CD4-positive, alpha-beta T cell treated with Interleukin-2 at 100 ng/mL for 4 hours (primary cell): ENCODE results near the gene PDK2.
A peak's percentile ranks its signal among the peaks of the same experiment; 100 is the strongest.

ENCODE experiments used
- DNase-seq: peaks from one replicate; pipeline ENCODE4 v3.0.0-alpha.2; 2020; ENCODE audit warnings: low spot score

PDK2 gene

DNA sequence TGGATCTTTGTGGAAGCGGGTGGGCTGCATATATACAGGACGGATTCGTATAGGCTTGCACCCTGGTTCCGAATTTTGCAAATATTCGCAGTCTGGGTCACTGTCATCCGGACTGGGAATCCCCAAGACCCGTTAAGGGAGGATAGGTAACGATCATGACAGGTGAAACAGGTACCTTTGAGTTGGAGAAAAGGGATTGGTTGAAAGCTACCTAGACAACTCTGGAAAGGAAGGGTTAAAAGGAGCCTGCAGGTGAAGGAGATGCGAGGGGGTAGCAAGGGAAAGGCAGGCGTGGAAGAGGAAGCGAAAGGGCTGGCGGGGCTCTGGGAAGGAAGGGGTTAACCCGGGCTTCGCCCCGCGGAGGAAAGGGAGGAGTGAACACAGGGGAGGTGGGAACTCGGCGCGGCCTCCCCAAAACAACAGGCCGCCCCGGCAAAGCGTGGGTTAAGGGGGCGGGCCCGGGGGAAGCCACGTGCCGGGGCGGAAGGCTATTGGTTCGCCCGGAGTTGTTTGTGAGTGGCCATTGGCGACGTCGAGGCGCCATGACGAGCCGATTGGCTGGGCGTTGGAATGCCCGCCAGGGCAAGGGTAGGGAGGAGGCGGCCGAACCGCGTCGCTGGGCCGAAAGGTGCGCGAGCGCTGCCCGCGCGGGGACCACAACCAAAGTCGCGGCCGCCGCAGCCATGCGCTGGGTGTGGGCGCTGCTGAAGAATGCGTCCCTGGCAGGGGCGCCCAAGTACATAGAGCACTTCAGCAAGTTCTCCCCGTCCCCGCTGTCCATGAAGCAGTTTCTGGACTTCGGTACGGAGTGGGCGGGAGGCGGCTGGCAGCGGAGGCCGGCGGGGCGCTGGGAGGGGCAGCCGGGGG lies at the start of gene PDK2:
TSS of gene PDK2 (plus strand) at position 599 of the 867 bp plus-strand sequence. CDS start at position 684, 85 bp downstream.
- peak; percentile 97 for DNase-seq

GRCh38 chr17:50046179-50046578 lies 49.0 kb upstream of the PDK2 start:
- no peak for DNase-seq

DNA sequence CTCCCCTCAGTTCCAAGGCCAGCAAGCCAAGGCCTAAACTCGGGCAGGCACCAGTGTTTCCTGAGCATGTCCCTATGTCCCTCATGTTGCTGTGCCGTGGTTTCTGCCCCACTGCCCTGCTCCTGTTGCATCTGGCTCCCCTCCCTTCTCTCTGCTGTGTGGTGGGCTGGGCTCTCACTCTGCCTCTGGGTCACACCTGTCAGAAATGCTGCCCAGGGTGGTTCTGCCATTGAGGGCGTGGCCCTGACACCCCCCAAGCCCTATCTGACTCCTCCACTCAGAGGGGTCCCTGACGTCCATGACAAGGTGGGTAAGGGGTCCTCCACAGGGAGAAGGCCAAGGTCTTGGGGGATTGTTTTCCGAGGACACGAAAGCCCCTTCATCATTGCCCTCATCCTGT lies 48.5 kb upstream of the PDK2 start:
- no peak for DNase-seq

GRCh38 chr17:50047083-50047482 lies 48.1 kb upstream of the PDK2 start:
- no peak for DNase-seq

GRCh38 chr17:50047488-50048126 lies 47.5 kb upstream of the PDK2 start:
- DNase-seq, result no peak

- DNase-seq, result no peak
Measured at GRCh38 chr17:50048146-50048720, 46.9 kb upstream of the PDK2 start.

- no peak for DNase-seq
Measured at GRCh38 chr17:50048988-50049387, 46.2 kb upstream of the PDK2 start.

GRCh38 chr17:50049636-50050035 lies 45.5 kb upstream of the PDK2 start:
- DNase-seq, result no peak

DNA sequence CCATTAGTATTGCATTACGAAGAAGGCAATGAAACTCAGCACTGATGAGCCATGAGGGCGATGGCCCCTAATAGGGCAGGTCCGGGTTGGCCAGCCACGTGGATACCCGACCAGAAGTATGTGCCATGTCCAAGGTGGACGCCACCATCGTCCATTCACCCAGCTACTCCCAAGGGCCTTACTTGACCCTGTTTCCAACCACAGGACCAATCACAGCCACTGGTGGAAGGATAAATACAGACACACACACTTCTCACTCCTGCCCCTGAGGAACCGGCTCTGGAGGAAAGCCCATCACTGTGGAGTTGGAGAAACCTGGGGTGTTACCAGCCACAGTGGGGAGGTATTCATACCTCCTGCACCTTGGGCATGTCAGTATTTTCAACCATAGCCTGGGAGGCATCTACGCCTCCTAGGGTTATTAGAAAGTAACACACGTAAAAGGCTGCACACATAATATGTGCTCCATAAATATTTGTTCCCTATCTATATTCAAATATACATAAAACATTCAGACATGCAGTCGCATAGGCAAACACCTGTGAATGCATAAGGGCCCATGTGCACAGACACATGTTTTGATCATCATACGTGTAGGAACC lies 44.6 kb upstream of the PDK2 start:
- no peak for DNase-seq

- peak; percentile 54 for DNase-seq
Measured at GRCh38 chr17:50051082-50051576, 44.0 kb upstream of the PDK2 start.

- no peak for DNase-seq
Measured at GRCh38 chr17:50051606-50052005, 43.5 kb upstream of the PDK2 start.

DNA sequence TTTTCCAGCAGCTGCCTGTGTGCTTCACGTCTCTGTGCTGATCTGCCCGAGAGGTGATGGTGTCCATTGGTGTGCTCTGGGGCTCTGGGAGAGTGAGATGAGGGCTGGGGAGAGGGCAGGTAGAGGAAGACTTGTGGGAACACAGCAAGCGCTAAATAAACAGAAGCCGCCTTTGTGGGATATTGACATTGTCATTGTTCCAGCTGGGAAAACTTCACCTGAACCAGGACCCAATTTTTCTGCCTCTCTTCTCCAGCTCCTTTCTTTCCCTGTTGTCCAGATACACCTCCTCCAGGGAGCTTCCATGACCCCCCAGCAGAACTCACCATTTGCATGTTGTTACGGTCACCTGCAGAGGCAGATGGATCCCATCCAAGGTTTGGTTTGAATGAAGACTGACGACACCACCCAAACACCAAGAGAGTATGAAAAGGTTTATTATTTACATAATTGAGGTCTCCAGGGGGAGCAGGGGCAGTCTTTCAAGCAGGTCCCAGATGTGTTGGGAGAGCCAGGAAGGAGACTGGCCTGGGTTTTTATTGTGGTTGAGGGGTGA lies 42.8 kb upstream of the PDK2 start:
- DNase-seq, result no peak

GRCh38 chr17:50052822-50053653 lies 42.1 kb upstream of the PDK2 start:
- no peak for DNase-seq

- DNase-seq, result no peak
Measured at GRCh38 chr17:50053654-50053960, 41.5 kb upstream of the PDK2 start.

GRCh38 chr17:50055055-50055425 lies 40.1 kb upstream of the PDK2 start:
- DNase-seq, result peak; percentile 18

GRCh38 chr17:50055426-50056216 lies 39.5 kb upstream of the PDK2 start, which contains the start of gene ITGA3:
Gene ITGA3 (plus strand): TSS chr17:50056110. CDS start chr17:50056440, 330 bp downstream.
- DNase-seq, result peak; percentile 67

- peak; percentile 60 for DNase-seq
Measured at GRCh38 chr17:50056217-50056960, 38.8 kb upstream of the PDK2 start.

- DNase-seq, result no peak
Measured at GRCh38 chr17:50056961-50057330, 38.2 kb upstream of the PDK2 start.

- DNase-seq, result no peak
Measured at GRCh38 chr17:50057521-50057991, 37.6 kb upstream of the PDK2 start.
